ENCODE data around the gene ZCCHC7. TPM values are rescaled to one million over a fixed set of nuclear protein-coding genes. Genes with fewer than 3 reads are reported as not detected.
"Not testable (repeated sequence)": the region's sequence is repeated elsewhere in the genome, so short reads cannot be mapped to it uniquely, and the experiment has no call there.

ZCCHC7 gene
- total RNA-seq, 1 experiment from 2014 or later: 41.7 TPM

DNA sequence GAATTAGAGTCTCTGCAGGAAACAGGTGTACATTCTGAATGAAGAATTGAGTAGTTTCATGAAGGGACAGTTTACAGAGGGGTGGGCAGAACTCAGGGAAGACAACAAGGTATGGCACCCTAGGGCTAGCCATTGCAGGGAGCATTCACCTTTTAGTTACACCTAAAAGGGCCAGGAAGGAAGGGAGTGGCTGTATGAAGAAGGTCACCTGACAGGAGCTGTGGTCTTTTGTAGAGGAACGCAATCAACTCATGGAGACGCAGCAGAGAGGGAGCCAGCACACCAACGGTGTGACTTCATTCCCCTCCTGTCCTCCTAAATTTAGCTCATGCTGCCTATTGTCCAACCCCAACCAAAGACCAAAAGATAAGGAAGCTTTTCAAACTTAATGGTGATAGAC lies 12.7 kb upstream of the ZCCHC7 start:
- H3K36me3 Mint-ChIP-seq (ENCODE audit: insufficient read depth, unreplicated experiment): no peaks in the 10 kb centered on the region
- intact Hi-C loops (cut with micrococcal nuclease): no loop called here
- no peak for DNase-seq (ENCODE audit: unreplicated experiment)
- peaks cover 9% of the 10 kb centered on the region for H3K27me3 Mint-ChIP-seq (ENCODE audit: insufficient read depth, unreplicated experiment)
- ChIA-PET CTCF (no interaction called here), POLR2A (interaction anchor here (1.0 kb wide), 1 partner anchor 14 kb away, joined by 3 read pairs; no protein-coding TSS in a partner anchor)
- H3K4me3 Mint-ChIP-seq (ENCODE audit: unreplicated experiment): no peak overlapping the region
- no TSS peak for BruUV-seq (replicated peaks)
- H3K4me1 Mint-ChIP-seq (ENCODE audit: insufficient read depth, unreplicated experiment): peaks cover 7% of the 10 kb centered on the region
- TF ChIP-seq CTCF (IDR thresholded peaks at IDR 0.05; ENCODE audit: unreplicated experiment): no peak
- no peak overlapping the region for H3K27ac Mint-ChIP-seq (ENCODE audit: low read depth, unreplicated experiment)
- H3K9me3 Mint-ChIP-seq (ENCODE audit: unreplicated experiment): no peaks in the 10 kb centered on the region

- intact Hi-C loops (cut with micrococcal nuclease); H3K27me3 Mint-ChIP-seq (ENCODE audit: insufficient read depth, unreplicated experiment); H3K4me1 Mint-ChIP-seq (ENCODE audit: insufficient read depth, unreplicated experiment); POLR2A ChIA-PET; H3K36me3 Mint-ChIP-seq (ENCODE audit: insufficient read depth, unreplicated experiment); H3K4me3 Mint-ChIP-seq (ENCODE audit: unreplicated experiment); DNase-seq (ENCODE audit: unreplicated experiment); BruUV-seq (replicated peaks); H3K27ac Mint-ChIP-seq (ENCODE audit: low read depth, unreplicated experiment); H3K9me3 Mint-ChIP-seq (ENCODE audit: unreplicated experiment): not testable (repeated sequence)
- CTCF ChIA-PET: interaction anchor here (0.6 kb wide), 1 partner anchor 162 kb away, joined by 3 read pairs; no protein-coding TSS in a partner anchor
These were observed 5.9 kb upstream of the ZCCHC7 start for GRCh38 chr9:37114442-37114841.

DNA sequence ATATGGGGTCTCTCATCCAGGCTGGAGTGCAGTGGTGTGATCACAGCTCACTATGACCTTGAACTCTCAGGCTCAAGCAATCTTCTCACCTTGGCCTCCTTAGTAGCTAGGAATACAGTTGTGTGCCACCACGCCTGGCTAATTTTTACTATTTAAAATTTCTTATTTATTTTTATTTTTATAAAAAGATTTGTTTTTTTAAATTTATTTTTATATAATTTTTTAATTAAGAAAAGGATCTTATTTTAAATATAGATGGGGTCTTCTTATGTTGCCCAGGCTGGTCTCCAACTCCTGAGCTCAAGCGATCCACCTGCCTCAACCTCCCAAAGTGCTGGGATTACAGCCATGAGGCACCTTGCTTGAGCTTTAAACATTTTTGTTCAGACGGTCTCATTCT lies 2.4 kb upstream of the ZCCHC7 start:
- H3K4me1 Mint-ChIP-seq (ENCODE audit: insufficient read depth, unreplicated experiment): peaks cover 14% of the 10 kb centered on the region
- no peak for DNase-seq (ENCODE audit: unreplicated experiment)
- TF ChIP-seq CTCF (IDR thresholded peaks at IDR 0.05; ENCODE audit: unreplicated experiment): no peak
- intact Hi-C loops (cut with micrococcal nuclease): no loop called here
- H3K4me3 Mint-ChIP-seq (ENCODE audit: unreplicated experiment): no peak overlapping the region
- H3K36me3 Mint-ChIP-seq (ENCODE audit: insufficient read depth, unreplicated experiment): peaks cover 8% of the 10 kb centered on the region
- no peaks in the 10 kb centered on the region for H3K9me3 Mint-ChIP-seq (ENCODE audit: unreplicated experiment)
- POLR2A ChIA-PET: interaction anchor here (0.6 kb wide), 1 partner anchor 326 kb away, joined by 3 read pairs; no protein-coding TSS in a partner anchor
- no TSS peak for BruUV-seq (replicated peaks)
- H3K27me3 Mint-ChIP-seq (ENCODE audit: insufficient read depth, unreplicated experiment): no peaks in the 10 kb centered on the region
- CTCF ChIA-PET: no interaction called here
- H3K27ac Mint-ChIP-seq (ENCODE audit: low read depth, unreplicated experiment): no peak overlapping the region

DNA sequence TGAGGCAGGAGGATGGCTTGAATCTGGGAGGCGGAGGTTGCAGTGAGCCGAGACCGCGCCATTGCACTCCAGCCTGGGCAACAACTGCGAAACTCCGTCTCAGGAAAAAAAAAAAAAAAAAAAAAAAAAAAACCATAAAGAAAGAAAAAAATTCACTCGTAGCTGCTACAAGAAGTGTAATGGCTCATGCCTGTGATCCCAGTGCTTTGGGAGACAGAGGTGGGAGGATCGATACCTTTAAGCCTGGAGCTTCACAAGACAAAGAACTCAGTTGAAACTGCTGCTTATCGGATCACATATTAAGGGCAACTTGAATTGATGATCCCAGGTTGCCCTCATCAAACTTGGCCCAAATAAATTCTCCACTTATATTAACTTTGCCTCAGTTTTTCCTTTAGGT lies 1.0 kb upstream of the ZCCHC7 start:
- Mint-ChIP-seq H3K9me3 (ENCODE audit: unreplicated experiment) (no peaks in the 10 kb centered on the region), H3K4me1 (ENCODE audit: insufficient read depth, unreplicated experiment) (peaks cover 17% of the 10 kb centered on the region), H3K27ac (ENCODE audit: low read depth, unreplicated experiment) (peak overlapping the region; percentile 95), H3K27me3 (ENCODE audit: insufficient read depth, unreplicated experiment) (no peaks in the 10 kb centered on the region), H3K36me3 (ENCODE audit: insufficient read depth, unreplicated experiment) (peaks cover 8% of the 10 kb centered on the region), H3K4me3 (ENCODE audit: unreplicated experiment) (peak overlapping the region; percentile 80)
- DNase-seq (ENCODE audit: unreplicated experiment): peak; percentile 0
- no peak for TF ChIP-seq CTCF (IDR thresholded peaks at IDR 0.05; ENCODE audit: unreplicated experiment)
- no TSS peak for BruUV-seq (replicated peaks)
- intact Hi-C loops (cut with micrococcal nuclease): no loop called here
- CTCF ChIA-PET: interaction anchor here (0.8 to 1.0 kb wide), 2 partner anchors 16 to 39 kb away, joined by 3 to 4 read pairs; no protein-coding TSS in a partner anchor
- POLR2A ChIA-PET: interaction anchor here (1.1 to 4.2 kb wide), 9 partner anchors 10 to 346 kb away, joined by 3 to 63 read pairs (median 9); partner anchors contain the start of gene ZBTB5

GRCh38 chr9:37120843-37121335 lies 515 bp downstream of the ZCCHC7 start:
- H3K36me3 Mint-ChIP-seq (ENCODE audit: insufficient read depth, unreplicated experiment); CTCF ChIA-PET; H3K9me3 Mint-ChIP-seq (ENCODE audit: unreplicated experiment); H3K27me3 Mint-ChIP-seq (ENCODE audit: insufficient read depth, unreplicated experiment): not testable (repeated sequence)
- POLR2A ChIA-PET: interaction anchor here (0.5 to 4.2 kb wide), 29 partner anchors 9 to 649 kb away, joined by 3 to 63 read pairs (median 4); no protein-coding TSS in a partner anchor
- peak; percentile 31 for DNase-seq (ENCODE audit: unreplicated experiment)
- Mint-ChIP-seq H3K27ac (ENCODE audit: low read depth, unreplicated experiment) (peak overlapping the region; percentile 95), H3K4me3 (ENCODE audit: unreplicated experiment) (peak overlapping the region; percentile 80), H3K4me1 (ENCODE audit: insufficient read depth, unreplicated experiment) (peaks cover 17% of the 10 kb centered on the region)
- intact Hi-C loops (cut with micrococcal nuclease): loop anchor here (2.0 to 5.0 kb wide), 2 partner anchors 42 to 91 kb away; no protein-coding TSS in a partner anchor
- TSS peak; percentile 56 for BruUV-seq (replicated peaks)
